H1 (cell line): ENCODE data around the gene DPYSL4. TPM values are rescaled to one million over a fixed set of nuclear protein-coding genes. Genes with fewer than 3 reads are reported as not detected.
A peak's percentile ranks its signal among the peaks of the same experiment; 100 is the strongest.

Experiments
- CTCF ChIA-PET: fragments of 300-600 bp; sonication (Branson Sonifier 250); formaldehyde crosslinking; loops from one replicate; lab custom pipeline; 2021; ENCODE audit not compliant: partially characterized antibody; lab: Charles Lee
- POLR2A ChIA-PET: fragments of 300-600 bp; sonication (Branson Sonifier 250); formaldehyde crosslinking; loops from one replicate; lab custom pipeline; 2021; ENCODE audit warnings: inconsistent platforms; ENCODE audit not compliant: partially characterized antibody; lab: Charles Lee
- DNase-seq, 2 experiments: peaks; one replicate each; pipeline versions ENCODE4 v3.0.0 to v3.0.0-alpha.2; 2010 to 2022; ENCODE audit warnings: low spot score in 2 of 2, low read depth in 1 of 2, mixed read lengths in 1 of 2
- FAIRE-seq: peaks from 2 replicates; lab custom pipeline; 2011; peaks lifted over from hg19 to GRCh38; lab: Jason Lieb, UNC
- H2AFZ ChIP-seq: 2 replicates; pipeline ENCODE4 v1.8.1; 2012; ENCODE audit warnings: low read length, inconsistent platforms
- H2AK5ac ChIP-seq: 2 replicates; pipeline ENCODE4 v1.6.1; 2013; ENCODE audit warnings: low read depth, low read length
- H2BK120ac ChIP-seq: replicated peaks from 2 replicates; pipeline ENCODE3; 2013; ENCODE audit warnings: low read depth, low read length, inconsistent platforms
- H2BK12ac ChIP-seq: 2 replicates; pipeline ENCODE4 v1.6.1; 2013; ENCODE audit warnings: low read depth, low read length
- H2BK15ac ChIP-seq: 2 replicates; pipeline ENCODE4 v1.6.1; 2013; ENCODE audit warnings: low read length
- H2BK20ac ChIP-seq: 2 replicates; pipeline ENCODE4 v1.6.1; 2013; ENCODE audit warnings: low read length
- H2BK5ac ChIP-seq: 2 replicates; pipeline ENCODE4 v1.6.1; 2013; ENCODE audit warnings: low read depth, low read length
- H3K14ac ChIP-seq: 2 replicates; pipeline ENCODE4 v1.6.1; 2013; ENCODE audit warnings: inconsistent platforms; ENCODE audit not compliant: insufficient read length
- H3K18ac ChIP-seq: 2 replicates; pipeline ENCODE4 v1.6.1; 2013; ENCODE audit warnings: low read length; ENCODE audit errors: extremely low read depth
- H3K23ac ChIP-seq: 2 replicates; pipeline ENCODE4 v1.6.1; 2013; ENCODE audit warnings: inconsistent platforms; ENCODE audit not compliant: insufficient read length
- H3K23me2 ChIP-seq: 2 replicates; pipeline ENCODE4 v1.6.1; 2013; ENCODE audit warnings: low read depth, low read length
- H3K27ac ChIP-seq: 2 replicates; pipeline ENCODE4 v1.6.1; 2011; ENCODE audit warnings: low read depth, low read length, inconsistent platforms
- H3K27me3 ChIP-seq, 4 experiments: replicated peaks in 1 of 4; 1 replicate in 1 of 4; 2 replicates in 3 of 4; pipeline versions ENCODE4 v1.6.1 to v1.8.1; 2011 to 2013; ENCODE audit warnings: low read length in 3 of 4, mild to moderate bottlenecking in 3 of 4, inconsistent platforms in 2 of 4, mixed read lengths in 2 of 4, moderate library complexity in 1 of 4; ENCODE audit not compliant: control insufficient read depth in 3 of 4, insufficient read depth in 3 of 4; ENCODE audit errors: extremely low read depth in 1 of 4
- H3K36me3 ChIP-seq, 4 experiments: 2 replicates each; pipeline versions ENCODE4 v1.6.1 to v1.8.1; 2011 to 2013; ENCODE audit warnings: mild to moderate bottlenecking in 4 of 4, low read length in 3 of 4, moderate library complexity in 2 of 4, control low read depth in 1 of 4, inconsistent platforms in 1 of 4; ENCODE audit not compliant: insufficient read depth in 4 of 4, control insufficient read depth in 2 of 4
- H3K4ac ChIP-seq: replicated peaks from 2 replicates; pipeline ENCODE3; 2013; ENCODE audit warnings: low read length, low read depth, mixed read lengths, inconsistent platforms; ENCODE audit not compliant: insufficient read length
- H3K4me1 ChIP-seq, 4 experiments: replicated peaks in 1 of 4; 1 replicate in 1 of 4; 2 replicates in 3 of 4; pipeline versions ENCODE4 v1.6.1 to v1.8.1; 2011 to 2013; ENCODE audit warnings: low read length in 3 of 4, inconsistent platforms in 2 of 4, mixed read lengths in 1 of 4; ENCODE audit not compliant: insufficient read depth in 4 of 4, control insufficient read depth in 3 of 4
- H3K4me2 ChIP-seq, 2 experiments: 2 replicates each; pipeline versions ENCODE4 v1.6.1 to v1.8.1; 2011 to 2013; ENCODE audit warnings: low read depth in 2 of 2, low read length in 2 of 2, control low read depth in 1 of 2, inconsistent platforms in 1 of 2, mild to moderate bottlenecking in 1 of 2; ENCODE audit not compliant: insufficient read depth in 1 of 2
- H3K4me3 ChIP-seq, 4 experiments: fragments of 200-600, 300-600 bp in 1 of 4; sonication (generic), shearing (Covaris generic), sonication (Bioruptor Twin) in 1 of 4; 2 replicates each; pipeline versions ENCODE4 v1.5.1 to v1.8.1; 2011 to 2016; ENCODE audit warnings: low read length in 4 of 4, low read depth in 3 of 4, control low read depth in 2 of 4, inconsistent platforms in 2 of 4, mild to moderate bottlenecking in 2 of 4, mixed read lengths in 1 of 4, moderate library complexity in 1 of 4; ENCODE audit not compliant: insufficient read depth in 2 of 4; ENCODE audit errors: extremely low read depth in 1 of 4
- H3K56ac ChIP-seq: replicated peaks from 2 replicates; pipeline ENCODE3; 2013; ENCODE audit warnings: low read depth, mild to moderate bottlenecking, mixed read lengths, low read length, inconsistent platforms; ENCODE audit not compliant: insufficient read length
- H3K79me1 ChIP-seq: 2 replicates; pipeline ENCODE4 v1.6.1; 2013; ENCODE audit warnings: low read depth, low read length, control low read depth
- H3K79me2 ChIP-seq, 2 experiments: 2 replicates each; pipeline versions ENCODE4 v1.6.1 to v1.8.1; 2012 to 2013; ENCODE audit warnings: low read length in 2 of 2, mild to moderate bottlenecking in 2 of 2, inconsistent platforms in 1 of 2; ENCODE audit not compliant: insufficient read depth in 2 of 2, control insufficient read depth in 1 of 2
- H3K9ac ChIP-seq, 4 experiments: replicated peaks in 1 of 4; 1 replicate in 1 of 4; 2 replicates in 3 of 4; pipeline versions ENCODE4 v1.6.1 to v1.8.1; 2011 to 2013; ENCODE audit warnings: low read depth in 3 of 4, low read length in 3 of 4, control low read depth in 2 of 4, mild to moderate bottlenecking in 2 of 4, moderate library complexity in 2 of 4, inconsistent platforms in 1 of 4; ENCODE audit errors: extremely low read depth in 1 of 4
- H3K9me3 ChIP-seq, 2 experiments: 2 replicates each; pipeline versions ENCODE4 v1.6.1 to v1.8.1; 2012 to 2013; ENCODE audit warnings: mild to moderate bottlenecking in 2 of 2, moderate library complexity in 2 of 2, control low read depth in 1 of 2, inconsistent platforms in 1 of 2, low read depth in 1 of 2, low read length in 1 of 2, mixed read lengths in 1 of 2; ENCODE audit not compliant: insufficient read depth in 2 of 2
- H4K20me1 ChIP-seq, 2 experiments: replicated peaks in 1 of 2; 2 replicates each; pipeline versions ENCODE3 to v1.8.1; 2011 to 2013; ENCODE audit warnings: inconsistent platforms in 2 of 2, low read length in 2 of 2, mild to moderate bottlenecking in 1 of 2; ENCODE audit not compliant: insufficient read depth in 2 of 2, control insufficient read depth in 1 of 2
- H4K5ac ChIP-seq: 2 replicates; pipeline ENCODE4 v1.6.1; 2013; ENCODE audit warnings: low read length, low read depth, mixed read lengths, inconsistent platforms; ENCODE audit not compliant: insufficient read length
- H4K8ac ChIP-seq: 2 replicates; pipeline ENCODE4 v1.8.0; 2013; ENCODE audit warnings: mild to moderate bottlenecking, moderate library complexity, low read length, inconsistent platforms; ENCODE audit not compliant: insufficient read depth; ENCODE audit errors: extremely low read depth
- H4K91ac ChIP-seq: replicated peaks from 2 replicates; pipeline ENCODE3; 2013; ENCODE audit warnings: low read length, mixed read lengths, inconsistent platforms; ENCODE audit not compliant: insufficient read length
- BCL11A ChIP-seq, 2 experiments: IDR thresholded peaks; one replicate each; pipeline ENCODE4 v1.6.1; 2011; ENCODE audit warnings: low read depth in 2 of 2, low read length in 2 of 2, mild to moderate bottlenecking in 2 of 2
- FOSL1 ChIP-seq: IDR thresholded peaks from 2 replicates; pipeline ENCODE4 v1.6.1; 2011; ENCODE audit warnings: mild to moderate bottlenecking, low read depth, low read length, moderate library complexity; ENCODE audit not compliant: insufficient read depth
- GTF2F1 ChIP-seq: IDR thresholded peaks from 2 replicates; pipeline ENCODE4 v1.6.1; 2012; ENCODE audit warnings: low read depth, low read length, improper control_type of control experiment, borderline replicate concordance
- KDM1A ChIP-seq: fragments of 200-600, 300-600 bp; sonication (generic); IDR thresholded peaks from 2 replicates; pipeline ENCODE4 v1.7.1; 2016; ENCODE audit warnings: mild to moderate bottlenecking, low read length, borderline replicate concordance
- NANOG ChIP-seq: IDR thresholded peaks from 2 replicates; pipeline ENCODE4 v1.6.1; 2011; ENCODE audit warnings: low read length, low read depth, mild to moderate bottlenecking, inconsistent platforms; ENCODE audit not compliant: insufficient read depth, poor library complexity, severe bottlenecking
- NRF1 ChIP-seq: IDR thresholded peaks from 2 replicates; pipeline ENCODE4 v1.6.1; 2011; ENCODE audit warnings: mild to moderate bottlenecking, low read depth, low read length, improper control_type of control experiment
- RNF2 ChIP-seq: fragments of 200-900, 300-1000 bp; sonication (generic); IDR thresholded peaks from 2 replicates; pipeline ENCODE4 v1.7.1; 2016; ENCODE audit warnings: borderline replicate concordance, low read depth, mild to moderate bottlenecking, antibody characterized with exemption, low read length; ENCODE audit not compliant: poor library complexity, severe bottlenecking; ENCODE audit errors: missing control alignments
- SIX5 ChIP-seq: IDR thresholded peaks from 2 replicates; pipeline ENCODE4 v1.6.1; 2011; ENCODE audit warnings: mild to moderate bottlenecking, low read depth, low read length
- SP1 ChIP-seq: IDR thresholded peaks from 2 replicates; pipeline ENCODE4 v1.6.1; 2011; ENCODE audit warnings: low read depth, low read length
- WGBS, 2 experiments: shearing (Covaris generic) in 1 of 2; methylation state at CpG; one replicate each; pipeline versions ENCODE4 v1.1.6 to v1.1.7; 2013 to 2015; ENCODE audit warnings: low lambda C conversion rate in 2 of 2, mixed read lengths in 2 of 2, inconsistent platforms in 1 of 2, low coverage in 1 of 2, missing lambda C conversion rate in 1 of 2; ENCODE audit not compliant: insufficient replicate concordance in 2 of 2, insufficient coverage in 1 of 2, insufficient read length in 1 of 2; ENCODE audit errors: extremely low coverage in 1 of 2, missing lambda C conversion rate in 1 of 2; 5-methylcytosine and 5-hydroxymethylcytosine counted together
- polyA plus RNA-seq, 7 experiments: library from polyadenylated mRNA; depleted of rRNA in 3 of 7; stranded (reverse) in 5 of 7; unstranded in 2 of 7; fragments of >200 nt in 5 of 7; fragments of 200-250 nt in 2 of 7; gene quantifications; 1 replicate in 5 of 7; 2 replicates in 1 of 7; 4 replicates in 1 of 7; pipeline versions ENCODE4 v1.2.1 to v1.2.3, GENCODE V29; 2011 to 2013; ENCODE audit warnings: missing spikeins in 2 of 7, mixed read lengths in 2 of 7
- total RNA-seq: library from RNA; stranded (reverse); fragmentation: NEBNext Ultra II Directional; extraction: Animal tissue kit (Norgen Biotek cat#: 25700); gene quantifications from 2 replicates; pipeline ENCODE4 v1.2.1, GENCODE V29; 2021
- TF ChIP-seq, protein P1 (sequence below): IDR thresholded peaks from 2 replicates; pipeline ENCODE4 v1.6.1; 2012; ENCODE audit warnings: inconsistent platforms

DPYSL4 gene
- total and polyA plus RNA-seq, 2 of the 8 experiments (the other 6 are each of a cell fraction or from before 2014, with no cell fraction given) = 12.9 to 15.2 TPM

DNA sequence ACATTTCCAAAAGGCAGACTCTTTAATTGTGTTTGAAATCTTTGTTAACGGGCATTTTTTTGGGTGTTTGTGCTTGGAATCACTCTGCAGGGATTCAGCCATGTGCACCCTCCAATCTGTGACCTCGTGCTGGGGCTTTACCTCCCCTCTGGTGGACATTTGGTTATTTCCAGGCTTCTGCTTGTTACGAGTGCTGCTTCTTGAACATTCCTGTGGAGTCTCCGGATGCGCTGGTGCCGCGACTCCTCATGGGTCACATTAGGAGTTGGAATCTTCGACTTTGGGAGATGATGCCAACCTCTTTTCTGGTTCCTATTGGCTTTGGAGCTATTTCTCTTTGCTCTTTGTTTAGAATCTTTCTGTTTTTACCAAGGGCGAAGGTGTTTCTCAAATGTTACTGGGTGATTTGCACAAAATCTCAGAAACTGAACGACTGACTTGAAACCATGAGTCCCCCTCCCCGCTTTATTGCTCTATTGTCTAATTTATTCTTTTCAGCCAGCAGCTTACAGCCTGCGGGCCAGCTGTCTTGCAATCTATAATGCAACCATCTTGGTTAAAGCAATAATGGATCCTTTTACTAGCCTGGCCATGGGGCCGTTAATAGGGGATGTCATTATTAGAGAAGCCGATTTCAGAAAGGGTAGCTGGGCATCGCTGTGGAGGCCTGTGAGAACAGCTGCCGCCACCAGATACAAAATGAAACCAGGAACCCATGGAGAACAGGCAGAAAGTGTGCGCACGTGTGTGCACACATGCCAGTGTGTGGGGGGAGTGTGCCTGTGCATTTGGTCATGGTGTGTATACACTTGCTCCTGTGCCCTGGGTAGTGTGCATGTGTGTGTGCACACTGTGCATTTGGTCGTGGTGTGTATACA, 9.9 kb upstream of the DPYSL4 start:
- no peaks in the 10 kb centered on the region; a peak in 1 of 4 replicates for H3K9me3 ChIP-seq
- 89% methylated on average over 19 of the region's 19 CpGs; no CpG with 5 or more reads in 1 of the 2 experiments for WGBS, 2 experiments
- H3K36me3 ChIP-seq = no peaks in the 10 kb centered on the region
- no peak overlapping the region for H4K5ac ChIP-seq
- no peak overlapping the region for H2BK12ac ChIP-seq
- peaks cover 6% of the 10 kb centered on the region for H3K79me1 ChIP-seq
- H3K27me3 ChIP-seq = peaks cover 0 to 5% (median 1%) of the 10 kb centered on the region in 4 experiments; a peak in 4 of 7 replicates
- H2BK5ac ChIP-seq = no peak overlapping the region
- H3K56ac ChIP-seq = no peak overlapping the region
- no peak overlapping the region; the same call in 1 of the 2 replicates for H2BK15ac ChIP-seq
- peaks cover 0 to 2% of the 10 kb centered on the region in 2 experiments for H4K20me1 ChIP-seq
- H4K91ac ChIP-seq = peak overlapping the region; percentile 12
- H2AK5ac ChIP-seq = peak overlapping the region; percentile 75; the same call in 1 of the 2 replicates
- no peak overlapping the region for H3K9ac ChIP-seq
- no peak overlapping the region for H3K4me3 ChIP-seq
- H2AFZ ChIP-seq = no peak overlapping the region
- H3K79me2 ChIP-seq = no peaks in the 10 kb centered on the region
- H3K18ac ChIP-seq = no peak overlapping the region
- POLR2A ChIA-PET = interaction anchor here (1.2 kb wide), 1 partner anchor 12 kb away, joined by 4 read pairs; no protein-coding TSS in a partner anchor
- CTCF ChIA-PET = interaction anchor here (0.6 to 1.3 kb wide), 3 partner anchors 14 to 922 kb away, joined by 3 read pairs; no protein-coding TSS in a partner anchor
- peaks cover 7% of the 10 kb centered on the region for H3K23me2 ChIP-seq
- peak overlapping the region in 1 of 2 experiments; percentile 55; a peak in 1 of 4 replicates for H3K4me2 ChIP-seq
- H3K4me1 ChIP-seq = peaks cover 0 to 9% (median 7%) of the 10 kb centered on the region in 4 experiments; a peak in 6 of 7 replicates
- FAIRE-seq (no peak), DNase-seq (no peak)
- no peak overlapping the region for H3K27ac ChIP-seq
- H4K8ac ChIP-seq = no peak overlapping the region
- no peak overlapping the region for H3K4ac ChIP-seq
- H2BK120ac ChIP-seq = no peak overlapping the region
- 0 out of 2 replicates have a peak overlapping the region, but pooled peaks have one; percentile 1 for H2BK20ac ChIP-seq
- no peak overlapping the region for H3K14ac ChIP-seq
- no peak overlapping the region for H3K23ac ChIP-seq
- TF ChIP-seq NRF1 = no peak
- TF ChIP-seq SIX5 = no peak
- no peak for TF ChIP-seq FOSL1
- no peak for TF ChIP-seq NANOG
- no peak for TF ChIP-seq RNF2
- no peak for TF ChIP-seq SP1
- TF ChIP-seq GTF2F1 = no peak
- no peak for TF ChIP-seq KDM1A
- TF ChIP-seq, protein P1, sequence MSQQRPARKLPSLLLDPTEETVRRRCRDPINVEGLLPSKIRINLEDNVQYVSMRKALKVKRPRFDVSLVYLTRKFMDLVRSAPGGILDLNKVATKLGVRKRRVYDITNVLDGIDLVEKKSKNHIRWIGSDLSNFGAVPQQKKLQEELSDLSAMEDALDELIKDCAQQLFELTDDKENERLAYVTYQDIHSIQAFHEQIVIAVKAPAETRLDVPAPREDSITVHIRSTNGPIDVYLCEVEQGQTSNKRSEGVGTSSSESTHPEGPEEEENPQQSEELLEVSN = no peak
- TF ChIP-seq BCL11A (IDR thresholded peaks at IDR 0.05; ENCODE audit: low read depth in 2 of 2, low read length in 2 of 2) = no peak
